Liver (tissue), 3 donors: ENCODE results near the gene DMC1.

Experiments
- ATF3 ChIP-seq: IDR thresholded peaks from 2 replicates; pipeline ENCODE4 v1.6.1; 2016; ENCODE audit warnings: antibody characterized with exemption
- CTCF ChIP-seq: fragments of 150-350 bp; IDR thresholded peaks from 2 replicates; pipeline ENCODE4 v1.5.1; 2017; ENCODE audit warnings: improper control_type of control experiment, low read depth, low read length; ENCODE audit not compliant: missing input control
- FOXA1 ChIP-seq: IDR thresholded peaks from 2 replicates; pipeline ENCODE4 v1.6.1; 2016; ENCODE audit warnings: antibody characterized with exemption
- GABPA ChIP-seq, 2 donors: IDR thresholded peaks in 1 of 2; conservative IDR thresholded peaks in 1 of 2; 2 replicates each; pipeline ENCODE4 v1.6.1; 2016; ENCODE audit warnings: antibody characterized with exemption in 2 of 2, mild to moderate bottlenecking in 1 of 2, moderate library complexity in 1 of 2
- JUND ChIP-seq, 2 donors: IDR thresholded peaks; 2 replicates each; pipeline ENCODE4 v1.6.1; 2016; ENCODE audit warnings: antibody characterized with exemption in 2 of 2
- MAX ChIP-seq: IDR thresholded peaks from 2 replicates; pipeline ENCODE4 v1.6.1; 2016; ENCODE audit warnings: antibody characterized with exemption
- NR2F2 ChIP-seq: IDR thresholded peaks from 2 replicates; pipeline ENCODE4 v1.6.1; 2016; ENCODE audit warnings: antibody characterized with exemption
- RAD21 ChIP-seq, 2 donors: IDR thresholded peaks; 2 replicates each; pipeline ENCODE4 v1.6.1; 2016; ENCODE audit warnings: antibody characterized with exemption in 2 of 2, mild to moderate bottlenecking in 2 of 2
- REST ChIP-seq: IDR thresholded peaks from 2 replicates; pipeline ENCODE4 v1.6.1; 2016; ENCODE audit warnings: antibody characterized with exemption, mild to moderate bottlenecking
- TAF1 ChIP-seq: conservative IDR thresholded peaks from 2 replicates; pipeline ENCODE4 v1.6.1; 2016; ENCODE audit warnings: antibody characterized with exemption, mild to moderate bottlenecking
- YY1 ChIP-seq: IDR thresholded peaks from 2 replicates; pipeline ENCODE4 v1.6.1; 2016; ENCODE audit warnings: antibody characterized with exemption, mild to moderate bottlenecking
- ZBTB33 ChIP-seq: IDR thresholded peaks from 2 replicates; pipeline ENCODE4 v1.6.1; 2016; ENCODE audit warnings: antibody characterized with exemption
- donor health status: healthy.
- donor health status: healthy.

- TF ChIP-seq NR2F2 (no peak), CTCF (no peak), JUND (IDR thresholded peaks at IDR 0.05) (no peak), ATF3 (no peak), REST (no peak), FOXA1 (no peak), GABPA (IDR thresholded peaks at IDR 0.05 in 1 of 2, conservative IDR thresholded peaks at IDR 0.05 in 1 of 2) (no peak), MAX (no peak), TAF1 (no peak), ZBTB33 (no peak), RAD21 (IDR thresholded peaks at IDR 0.05) (no peak), YY1 (no peak)
Measured at GRCh38 chr22:38614332-38615063, 44.5 kb upstream of the DMC1 start.
